WTC11 (cell line): ENCODE results near the gene PAPSS1.

Experiments
- ARID4B ChIP-seq: sonication (generic); formaldehyde crosslinking; IDR thresholded peaks from 2 replicates; pipeline ENCODE4 v1.8.0; 2023; ENCODE audit warnings: missing genetic modification reagents, mild to moderate bottlenecking, borderline replicate concordance
- ATF2 ChIP-seq: sonication (generic); formaldehyde crosslinking; IDR thresholded peaks from 2 replicates; pipeline ENCODE4 v1.8.1; 2022; ENCODE audit warnings: low read depth, missing genetic modification reagents, borderline replicate concordance
- CTCF ChIP-seq: fragments of 200-600 bp; IDR thresholded peaks from 2 replicates; pipeline ENCODE4 v1.8.0; 2022; ENCODE audit warnings: antibody characterized with exemption
- FOXP1 ChIP-seq: sonication (generic); formaldehyde crosslinking; IDR thresholded peaks from 2 replicates; pipeline ENCODE4 v1.8.0; 2022; ENCODE audit warnings: missing genetic modification reagents, mild to moderate bottlenecking, moderate library complexity, borderline replicate concordance
- GRHL2 ChIP-seq: fragments of 250-450 bp; sonication (Bioruptor Pico); IDR thresholded peaks from 2 replicates; pipeline ENCODE4 v1.8.0; 2022; ENCODE audit warnings: mild to moderate bottlenecking, moderate library complexity; ENCODE audit not compliant: insufficient replicate concordance, severe bottlenecking
- IRF2 ChIP-seq: sonication (generic); formaldehyde crosslinking; IDR thresholded peaks from 2 replicates; pipeline ENCODE4 v1.8.0; 2022; ENCODE audit warnings: low read depth, missing genetic modification reagents, borderline replicate concordance
- MAX ChIP-seq: sonication (generic); formaldehyde crosslinking; IDR thresholded peaks from 2 replicates; pipeline ENCODE4 v1.8.0; 2022; ENCODE audit warnings: mild to moderate bottlenecking, missing genetic modification reagents
- SMAD4 ChIP-seq: sonication (generic); formaldehyde crosslinking; IDR thresholded peaks from 2 replicates; pipeline ENCODE4 v1.8.0; 2022; ENCODE audit warnings: mild to moderate bottlenecking, missing genetic modification reagents
- STAT6 ChIP-seq: sonication (generic); formaldehyde crosslinking; conservative IDR thresholded peaks from 2 replicates; pipeline ENCODE4 v1.8.1; 2023; ENCODE audit warnings: mild to moderate bottlenecking, low read depth, missing genetic modification reagents, moderate library complexity
- TCF7 ChIP-seq: sonication (generic); formaldehyde crosslinking; IDR thresholded peaks from 2 replicates; pipeline ENCODE4 v1.8.0; 2022; ENCODE audit warnings: mild to moderate bottlenecking, low read depth, missing genetic modification reagents, moderate library complexity
- USF1 ChIP-seq: sonication (generic); formaldehyde crosslinking; IDR thresholded peaks from 2 replicates; pipeline ENCODE4 v1.8.0; 2022; ENCODE audit warnings: mild to moderate bottlenecking, missing genetic modification reagents
- USF2 ChIP-seq: sonication (generic); formaldehyde crosslinking; IDR thresholded peaks from 2 replicates; pipeline ENCODE4 v1.8.1; 2023; ENCODE audit warnings: mild to moderate bottlenecking, missing genetic modification reagents, moderate library complexity
- ZBTB21 ChIP-seq: sonication (generic); formaldehyde crosslinking; IDR thresholded peaks from 2 replicates; pipeline ENCODE4 v1.8.1; 2023; ENCODE audit warnings: mild to moderate bottlenecking, missing genetic modification reagents, borderline replicate concordance

- TF ChIP-seq CTCF (no peak), USF2 (CRISPR knock-in tag) (no peak), MAX (no peak), FOXP1 (CRISPR knock-in tag) (no peak), ATF2 (CRISPR knock-in tag) (no peak), TCF7 (CRISPR knock-in tag) (no peak), USF1 (no peak), IRF2 (CRISPR knock-in tag) (no peak), SMAD4 (CRISPR knock-in tag) (no peak), GRHL2 (CRISPR knock-in tag) (no peak), STAT6 (no peak), ZBTB21 (CRISPR knock-in tag) (no peak), ARID4B (CRISPR knock-in tag) (no peak)
Observed at GRCh38 chr4:107689912-107690587, 30.0 kb downstream of the PAPSS1 start.
